Measurements from ENCODE around the gene ARHGAP12.

Gene ARHGAP12

GRCh38 chr10:31928549-31929260 lies at the start of gene ARHGAP12:
TSS of gene ARHGAP12 (minus strand) at chr10:31928831. CDS start at chr10:31908855, 19,976 bp downstream.
- Histone ChIP-seq H3K9me3 (ENCODE audit: severe bottlenecking) (no peaks in the 10 kb centered on the region), H3K27ac (peak within 1 kb of the TSS; percentile 88), H3K4me3 (ENCODE audit: low read depth, low read length) (peak within 1 kb of the TSS; percentile 60), H3K36me3 (no peaks in the 10 kb centered on the region), H3K27me3 (ENCODE audit: insufficient read depth, low read depth, severe bottlenecking) (no peaks in the 10 kb centered on the region)
- TF ChIP-seq CTCF (IDR thresholded peaks at IDR 0.05; ENCODE audit: low read depth, low read length), result no peak
- DNase-seq, result peak; percentile 78

- no peak for TF ChIP-seq CTCF (IDR thresholded peaks at IDR 0.05; ENCODE audit: low read depth, low read length)
- no peaks in the 10 kb centered on the region for H3K27me3 ChIP-seq (ENCODE audit: insufficient read depth, low read depth, severe bottlenecking)
- H3K36me3 ChIP-seq, result no peaks in the 10 kb centered on the region
- no peak overlapping the region for H3K27ac ChIP-seq
- H3K4me3 ChIP-seq (ENCODE audit: low read depth, low read length), result no peak overlapping the region
- no peaks in the 10 kb centered on the region for H3K9me3 ChIP-seq (ENCODE audit: severe bottlenecking)
- DNase-seq, result no peak
These were observed 49.5 kb upstream of the ARHGAP12 start for GRCh38 chr10:31978156-31978483.

- TF ChIP-seq CTCF (IDR thresholded peaks at IDR 0.05; ENCODE audit: low read depth, low read length), result no peak
These were observed 49.0 kb upstream of the ARHGAP12 start for GRCh38 chr10:31977440-31978155.

GRCh38 chr10:31975157-31975765 lies 46.6 kb upstream of the ARHGAP12 start:
- no peak overlapping the region for H3K4me3 ChIP-seq (ENCODE audit: low read depth, low read length)
- no peak for DNase-seq
- H3K27ac ChIP-seq, result no peak overlapping the region
- no peak for TF ChIP-seq CTCF (IDR thresholded peaks at IDR 0.05; ENCODE audit: low read depth, low read length)
- no peaks in the 10 kb centered on the region for H3K36me3 ChIP-seq
- no peaks in the 10 kb centered on the region for H3K27me3 ChIP-seq (ENCODE audit: insufficient read depth, low read depth, severe bottlenecking)
- H3K9me3 ChIP-seq (ENCODE audit: severe bottlenecking), result no peaks in the 10 kb centered on the region

More at GRCh38 chr10:31977440-31978155, 49.0 kb upstream of the ARHGAP12 start:
- Histone ChIP-seq H3K4me3 (ENCODE audit: low read depth, low read length) (no peak overlapping the region), H3K27me3 (ENCODE audit: insufficient read depth, low read depth, severe bottlenecking) (no peaks in the 10 kb centered on the region), H3K36me3 (no peaks in the 10 kb centered on the region), H3K9me3 (ENCODE audit: severe bottlenecking) (no peaks in the 10 kb centered on the region), H3K27ac (no peak overlapping the region)
- no peak for DNase-seq

GRCh38 chr10:31974434-31975124 lies 45.9 kb upstream of the ARHGAP12 start:
- Histone ChIP-seq H3K27ac (no peak overlapping the region), H3K9me3 (ENCODE audit: severe bottlenecking) (no peaks in the 10 kb centered on the region), H3K27me3 (ENCODE audit: insufficient read depth, low read depth, severe bottlenecking) (no peaks in the 10 kb centered on the region), H3K36me3 (no peaks in the 10 kb centered on the region), H3K4me3 (ENCODE audit: low read depth, low read length) (no peak overlapping the region)
- no peak for TF ChIP-seq CTCF (IDR thresholded peaks at IDR 0.05; ENCODE audit: low read depth, low read length)
- DNase-seq, result no peak
